Type B pancreatic cell (in vitro differentiated cells): ENCODE results near the gene KCNA3. TPM values are rescaled to one million over a fixed set of nuclear protein-coding genes. Genes with fewer than 3 reads are reported as not detected.

Source experiments
- DNase-seq: peaks from one replicate; pipeline ENCODE4 v3.0.0; 2021; ENCODE audit warnings: mixed read lengths; ENCODE audit not compliant: unreplicated experiment; ENCODE audit errors: extremely low spot score
- H3K27ac Mint-ChIP-seq: 2 replicates; pipeline ENCODE4 v1.8.0; 2021; ENCODE audit warnings: mild to moderate bottlenecking, mixed read lengths
- H3K27me3 Mint-ChIP-seq: 2 replicates; pipeline ENCODE4 v1.8.0; 2021; ENCODE audit warnings: mixed read lengths
- H3K36me3 Mint-ChIP-seq: 2 replicates; pipeline ENCODE4 v1.8.0; 2021; ENCODE audit warnings: mixed read lengths
- H3K4me1 Mint-ChIP-seq: one replicate; pipeline ENCODE4 v1.8.0; 2021; ENCODE audit warnings: mixed read lengths; ENCODE audit not compliant: unreplicated experiment
- H3K4me3 Mint-ChIP-seq: 2 replicates; pipeline ENCODE4 v1.8.0; 2021; ENCODE audit warnings: mild to moderate bottlenecking, mixed read lengths
- H3K9me3 Mint-ChIP-seq: 2 replicates; pipeline ENCODE4 v1.8.0; 2021; ENCODE audit warnings: mixed read lengths
- total RNA-seq: library from RNA; stranded (reverse); gene quantifications from 2 replicates; pipeline ENCODE4 v1.2.1, GENCODE V29; 2021; ENCODE audit warnings: low replicate concordance
- TF ChIP-seq, protein P1 (sequence below): fragments of 200-600 bp; sonication (generic); conservative IDR thresholded peaks from 2 replicates; pipeline ENCODE4 v1.5.0; 2021; ENCODE audit warnings: antibody characterized with exemption, mild to moderate bottlenecking

The KCNA3 gene
- total RNA-seq, 1 donor from 2014 or later: 0.94 TPM

DNA sequence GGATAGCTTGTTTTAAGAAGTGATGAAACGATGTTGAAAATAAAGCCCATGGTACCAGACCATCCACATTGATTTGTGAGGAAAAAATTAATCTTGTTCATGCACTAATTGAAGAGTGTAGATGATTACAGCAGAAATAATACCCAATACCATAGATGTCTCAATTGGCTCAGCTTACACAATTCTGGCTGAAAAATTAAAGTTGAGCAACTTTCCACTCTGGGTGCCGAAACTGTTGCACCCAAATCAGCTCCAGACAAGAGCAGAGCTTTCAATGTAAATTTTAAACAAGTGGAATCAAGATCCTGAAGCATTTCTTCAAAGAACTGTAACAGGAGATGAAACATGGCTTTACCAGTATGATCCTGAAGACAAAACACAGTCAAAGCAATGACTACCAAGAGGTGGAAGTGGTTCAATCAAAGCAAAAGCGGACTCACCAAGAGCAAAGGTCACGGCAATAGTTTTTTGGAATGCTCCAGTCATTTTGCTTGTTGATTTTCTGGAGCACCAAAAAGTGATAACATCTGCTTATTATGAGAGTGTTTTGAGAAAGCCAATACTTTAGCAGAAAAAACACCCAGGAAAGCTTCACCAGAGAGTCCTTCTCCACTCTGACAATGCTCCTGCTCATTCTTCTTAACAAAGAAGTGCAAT, 16.1 kb upstream of the KCNA3 start:
- Mint-ChIP-seq H3K9me3 (no peaks in the 10 kb centered on the region), H3K27me3 (peaks cover 35% of the 10 kb centered on the region), H3K27ac (no peak overlapping the region), H3K4me1 (no peaks in the 10 kb centered on the region), H3K4me3 (no peak overlapping the region), H3K36me3 (no peaks in the 10 kb centered on the region)
- TF ChIP-seq, protein P1, sequence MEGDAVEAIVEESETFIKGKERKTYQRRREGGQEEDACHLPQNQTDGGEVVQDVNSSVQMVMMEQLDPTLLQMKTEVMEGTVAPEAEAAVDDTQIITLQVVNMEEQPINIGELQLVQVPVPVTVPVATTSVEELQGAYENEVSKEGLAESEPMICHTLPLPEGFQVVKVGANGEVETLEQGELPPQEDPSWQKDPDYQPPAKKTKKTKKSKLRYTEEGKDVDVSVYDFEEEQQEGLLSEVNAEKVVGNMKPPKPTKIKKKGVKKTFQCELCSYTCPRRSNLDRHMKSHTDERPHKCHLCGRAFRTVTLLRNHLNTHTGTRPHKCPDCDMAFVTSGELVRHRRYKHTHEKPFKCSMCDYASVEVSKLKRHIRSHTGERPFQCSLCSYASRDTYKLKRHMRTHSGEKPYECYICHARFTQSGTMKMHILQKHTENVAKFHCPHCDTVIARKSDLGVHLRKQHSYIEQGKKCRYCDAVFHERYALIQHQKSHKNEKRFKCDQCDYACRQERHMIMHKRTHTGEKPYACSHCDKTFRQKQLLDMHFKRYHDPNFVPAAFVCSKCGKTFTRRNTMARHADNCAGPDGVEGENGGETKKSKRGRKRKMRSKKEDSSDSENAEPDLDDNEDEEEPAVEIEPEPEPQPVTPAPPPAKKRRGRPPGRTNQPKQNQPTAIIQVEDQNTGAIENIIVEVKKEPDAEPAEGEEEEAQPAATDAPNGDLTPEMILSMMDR: no peak
- DNase-seq: no peak

DNA sequence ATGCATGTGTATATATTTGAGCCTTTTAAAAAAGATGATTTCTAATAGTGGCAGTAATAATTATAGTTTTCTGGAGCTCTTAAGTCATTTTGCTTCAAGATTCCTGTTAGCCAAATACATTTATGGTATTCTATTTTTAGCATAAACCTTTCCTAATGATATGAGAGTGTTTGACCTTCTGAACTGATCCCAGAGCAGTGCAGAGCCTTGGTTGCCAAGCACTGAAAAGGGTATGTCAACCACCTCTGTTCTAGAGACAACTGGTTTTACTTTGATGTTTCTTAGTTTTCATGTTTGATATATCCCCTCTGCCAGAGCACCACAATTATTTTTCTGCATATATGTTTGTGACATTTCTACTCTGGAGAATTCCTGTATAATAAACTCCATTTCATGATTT, 15.1 kb upstream of the KCNA3 start:
- no peaks in the 10 kb centered on the region for H3K9me3 Mint-ChIP-seq
- no peak overlapping the region for H3K27ac Mint-ChIP-seq
- DNase-seq: no peak
- H3K4me3 Mint-ChIP-seq: no peak overlapping the region
- H3K36me3 Mint-ChIP-seq: no peaks in the 10 kb centered on the region
- H3K4me1 Mint-ChIP-seq: no peaks in the 10 kb centered on the region
- peaks cover 39% of the 10 kb centered on the region for H3K27me3 Mint-ChIP-seq
- TF ChIP-seq, protein P1: no peak

DNA sequence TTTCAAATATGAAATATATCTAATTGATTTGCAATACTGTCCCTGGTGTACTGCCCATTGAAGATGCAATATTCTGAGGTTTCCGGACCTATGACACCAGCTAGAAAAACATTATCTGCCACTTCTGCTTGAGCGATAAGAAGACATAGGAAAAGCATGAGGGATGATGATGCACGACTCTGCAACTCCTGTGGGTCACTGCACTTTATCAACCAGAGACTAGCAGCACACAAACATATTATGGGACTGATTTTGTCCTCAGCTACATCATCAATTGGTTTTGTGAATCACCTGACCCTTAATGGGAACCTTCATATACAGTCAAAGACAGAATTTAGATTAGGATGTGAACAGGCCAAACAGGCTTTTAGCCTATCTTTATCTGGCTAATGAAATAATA, 13.8 kb upstream of the KCNA3 start:
- Mint-ChIP-seq H3K27me3 (peaks cover 46% of the 10 kb centered on the region), H3K4me1 (no peaks in the 10 kb centered on the region), H3K9me3 (no peaks in the 10 kb centered on the region), H3K27ac (no peak overlapping the region), H3K4me3 (no peak overlapping the region), H3K36me3 (no peaks in the 10 kb centered on the region)
- TF ChIP-seq, protein P1: no peak
- no peak for DNase-seq

DNA sequence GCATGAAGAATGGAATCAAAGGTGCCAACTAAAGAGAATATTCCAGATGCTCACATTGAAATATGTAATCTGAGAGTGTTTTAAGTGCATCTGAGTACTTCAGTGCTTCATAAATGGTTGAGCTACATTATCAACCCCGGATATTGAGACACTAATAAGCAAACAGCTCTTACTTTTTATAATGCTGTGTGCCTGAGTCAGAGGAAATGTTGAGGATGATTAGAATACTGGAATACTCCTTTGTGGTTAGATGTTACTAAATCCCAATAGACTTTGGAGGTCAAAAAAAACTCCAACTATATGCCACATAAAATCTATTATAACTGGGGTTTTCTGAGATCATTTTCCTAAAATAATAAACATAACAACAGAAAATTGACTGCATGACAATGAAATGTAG, 12.5 kb upstream of the KCNA3 start:
- Mint-ChIP-seq H3K9me3 (no peaks in the 10 kb centered on the region), H3K36me3 (no peaks in the 10 kb centered on the region), H3K4me1 (no peaks in the 10 kb centered on the region), H3K27me3 (peaks cover 43% of the 10 kb centered on the region), H3K4me3 (no peak overlapping the region), H3K27ac (no peak overlapping the region)
- DNase-seq: no peak
- TF ChIP-seq, protein P1: no peak

DNA sequence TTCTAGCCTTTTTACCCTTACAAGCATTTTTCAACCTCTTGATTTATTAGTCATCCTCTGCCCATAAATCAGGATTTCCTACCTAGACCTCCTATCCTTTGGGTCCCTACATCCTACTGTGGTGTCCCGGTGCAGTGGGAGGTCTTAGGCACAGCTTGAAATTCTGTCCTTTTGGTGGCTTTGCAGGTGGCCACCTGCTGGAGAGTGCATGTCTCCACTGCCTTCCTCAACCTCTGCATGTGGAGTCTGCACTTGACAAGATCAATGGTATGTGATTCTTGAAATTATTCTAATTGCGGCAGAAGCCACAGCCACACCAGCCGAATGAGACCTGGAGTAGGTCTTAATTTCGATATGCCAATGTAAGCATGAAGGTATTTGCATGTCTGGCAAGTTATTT, 11.4 kb upstream of the KCNA3 start:
- Mint-ChIP-seq H3K4me3 (no peak overlapping the region), H3K9me3 (no peaks in the 10 kb centered on the region), H3K36me3 (no peaks in the 10 kb centered on the region), H3K4me1 (no peaks in the 10 kb centered on the region), H3K27ac (no peak overlapping the region), H3K27me3 (peaks cover 44% of the 10 kb centered on the region)
- TF ChIP-seq, protein P1: no peak
- DNase-seq: no peak

DNA sequence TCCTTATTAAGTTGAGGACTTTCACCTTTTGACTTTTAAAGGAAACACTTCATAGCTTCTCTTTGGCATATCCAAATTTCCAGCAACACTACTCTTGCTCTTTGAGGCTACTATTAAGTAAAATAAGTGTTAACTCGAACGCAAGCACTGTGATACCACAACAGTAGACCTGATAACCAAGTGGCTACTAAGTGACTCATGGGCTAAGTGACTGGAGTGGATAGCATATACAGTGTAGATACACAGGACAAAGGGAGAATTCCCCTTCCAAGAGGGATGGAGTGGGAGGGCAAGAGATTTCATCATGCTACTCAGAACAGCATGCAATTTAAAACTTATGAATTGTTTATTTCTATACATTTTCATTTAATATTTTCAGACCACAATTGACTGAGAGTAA, 9.8 kb upstream of the KCNA3 start:
- H3K4me3 Mint-ChIP-seq: no peak overlapping the region
- H3K4me1 Mint-ChIP-seq: no peaks in the 10 kb centered on the region
- H3K27me3 Mint-ChIP-seq: peaks cover 58% of the 10 kb centered on the region
- TF ChIP-seq, protein P1: no peak
- no peaks in the 10 kb centered on the region for H3K36me3 Mint-ChIP-seq
- no peak for DNase-seq
- H3K9me3 Mint-ChIP-seq: no peaks in the 10 kb centered on the region
- H3K27ac Mint-ChIP-seq: no peak overlapping the region
